GM12864 (cell line): Measurements from ENCODE around the gene ITGB7.
"Not testable (repeated sequence)": the region's sequence is repeated elsewhere in the genome, so short reads cannot be mapped to it uniquely, and the experiment has no call there.

ENCODE experiments used
- DNase-seq: peaks from one replicate; pipeline ENCODE4 v3.0.0-alpha.2; 2011; ENCODE audit warnings: low read depth
- H3K4me3 ChIP-seq: 2 replicates; pipeline ENCODE4 v1.5.1; 2011; ENCODE audit warnings: mild to moderate bottlenecking, low read depth, low read length, control low read depth
- CTCF ChIP-seq: IDR thresholded peaks from 2 replicates; pipeline ENCODE4 v1.5.1; 2011; ENCODE audit warnings: low read depth, mild to moderate bottlenecking, moderate library complexity, low read length, control low read depth, inconsistent platforms; ENCODE audit errors: missing control alignments

ITGB7 gene

GRCh38 chr12:53179687-53180219 is 27.3 kb downstream of the ITGB7 start:
- peak overlapping the region; percentile 96 for H3K4me3 ChIP-seq
- DNase-seq = no peak
- no peak for TF ChIP-seq CTCF

DNA sequence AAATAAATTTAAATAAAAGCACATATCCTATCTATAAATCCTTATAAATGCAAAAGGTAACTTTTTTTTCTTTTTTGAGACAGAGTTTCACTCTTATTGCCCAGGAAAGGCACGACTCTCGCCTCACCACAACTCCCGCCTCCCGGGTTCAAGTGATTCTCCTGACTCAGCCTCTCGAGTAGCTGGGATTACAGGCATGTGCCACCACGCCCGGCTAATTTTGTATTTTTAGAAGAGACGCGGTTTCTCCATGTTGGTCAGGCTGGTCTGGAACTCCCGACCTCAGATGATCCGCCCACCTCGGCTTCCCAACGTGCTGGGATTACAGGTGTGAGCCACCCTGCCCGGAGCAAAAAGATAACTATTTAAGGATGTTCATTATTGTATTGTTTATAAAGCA is 28.2 kb downstream of the ITGB7 start:
- H3K4me3 ChIP-seq, DNase-seq: not testable (repeated sequence)

DNA sequence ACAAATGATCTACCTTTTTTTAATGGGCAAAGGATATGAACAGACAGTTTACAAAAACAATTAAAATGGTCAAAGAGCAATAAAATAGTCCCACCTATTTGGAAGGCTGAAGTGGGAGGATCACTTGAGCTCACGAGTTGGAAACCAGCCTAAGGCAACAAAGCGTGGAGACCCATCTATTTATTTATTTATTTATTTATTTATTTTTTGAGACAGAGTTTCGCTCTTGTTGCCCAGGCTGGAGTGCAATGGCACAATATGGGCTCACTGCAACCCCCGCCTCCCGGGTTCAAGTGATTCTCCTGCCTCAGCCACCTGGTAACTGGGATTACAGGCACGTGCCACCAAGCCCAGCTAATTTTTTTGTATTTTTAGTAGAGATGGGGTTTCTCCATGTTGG is 29.6 kb downstream of the ITGB7 start:
- not testable (repeated sequence) for H3K4me3 ChIP-seq, DNase-seq

- no peak for TF ChIP-seq CTCF
- no peak for DNase-seq
- no peak overlapping the region for H3K4me3 ChIP-seq
Observed at GRCh38 chr12:53176750-53177149, 30.3 kb downstream of the ITGB7 start.

DNA sequence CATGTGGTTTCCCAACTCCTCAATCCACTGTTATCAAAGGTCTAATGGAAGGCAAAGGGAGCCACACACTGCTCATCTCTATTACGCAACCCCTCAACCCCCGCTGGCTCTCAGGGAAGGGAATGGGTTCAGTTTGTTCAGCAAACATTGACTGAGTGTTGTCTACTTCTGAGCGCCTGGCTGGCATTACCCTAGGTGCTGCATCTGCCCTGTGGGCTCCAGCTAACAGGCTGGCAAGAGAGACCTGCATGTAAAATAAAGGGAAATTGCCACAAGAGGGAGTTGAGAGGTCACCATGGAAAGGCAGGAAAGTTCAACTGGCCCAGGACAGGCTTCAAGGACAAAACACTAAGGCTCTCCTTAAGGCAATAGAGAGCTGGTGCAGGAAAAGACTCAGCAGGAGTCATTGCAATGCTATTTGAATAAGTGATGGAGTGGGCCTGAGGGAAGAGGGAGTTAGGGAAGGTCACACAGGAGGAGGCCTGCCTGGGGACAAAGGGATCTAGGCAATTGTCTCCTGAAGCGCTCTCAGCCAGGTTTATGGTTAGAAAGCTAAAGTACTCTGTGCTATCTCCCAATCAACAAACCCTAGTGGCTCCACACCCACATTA is 32.1 kb downstream of the ITGB7 start:
- no peak for TF ChIP-seq CTCF
- H3K4me3 ChIP-seq = no peak overlapping the region
- no peak for DNase-seq

GRCh38 chr12:53173085-53173715 is 33.9 kb downstream of the ITGB7 start:
- no peak for DNase-seq
- no peak for TF ChIP-seq CTCF
- no peak overlapping the region for H3K4me3 ChIP-seq

DNA sequence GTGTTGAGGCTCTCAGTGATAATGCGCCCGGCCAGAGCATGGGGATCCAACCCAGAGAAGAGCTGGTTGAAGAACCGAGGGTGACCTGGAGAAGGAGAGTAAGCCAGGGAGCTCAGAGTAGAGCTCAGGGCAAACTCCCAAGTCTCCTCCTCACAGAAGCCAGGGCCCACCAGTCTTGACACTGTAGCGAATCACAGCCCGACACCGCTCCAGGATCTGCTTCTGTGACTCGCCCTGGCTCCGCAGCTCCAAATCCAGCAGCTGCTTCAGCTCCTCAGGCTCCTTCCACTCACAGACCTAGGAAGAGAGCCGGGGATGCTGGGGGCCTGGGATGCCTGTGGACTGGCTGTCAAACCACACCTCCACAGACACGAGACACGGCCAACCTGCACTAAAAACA is 34.7 kb downstream of the ITGB7 start:
- no peak for DNase-seq
- no peak overlapping the region for H3K4me3 ChIP-seq
- no peak for TF ChIP-seq CTCF

DNA sequence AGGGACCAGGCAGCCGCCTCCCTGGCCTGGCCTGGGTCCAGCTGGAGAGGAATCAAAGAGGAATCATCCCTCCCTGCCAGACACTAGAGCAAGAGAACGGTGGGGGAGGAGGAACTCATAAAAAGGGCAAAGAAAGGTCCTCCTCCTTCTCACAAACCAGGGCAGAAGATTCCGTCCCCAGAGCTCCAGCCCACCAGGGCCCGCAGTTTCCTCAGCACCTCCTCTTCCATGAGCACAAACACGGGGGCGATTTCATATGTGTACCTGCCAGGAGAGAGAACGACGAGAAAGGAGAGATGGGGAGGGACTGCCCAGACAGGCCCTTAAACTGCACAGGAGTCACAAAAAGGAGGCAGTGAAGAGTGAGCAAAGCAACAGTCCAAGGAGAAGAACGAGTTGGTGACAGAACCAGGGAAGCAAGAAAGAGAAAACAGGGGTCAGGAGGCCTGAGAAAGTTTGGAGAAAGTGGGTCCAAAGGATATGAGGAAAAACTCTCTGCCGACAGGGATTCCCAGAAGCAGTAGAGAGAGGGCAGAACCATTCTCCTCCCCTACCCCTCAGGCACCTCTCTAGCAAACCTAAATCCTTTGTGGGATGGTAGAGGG is 35.2 kb downstream of the ITGB7 start:
- TF ChIP-seq CTCF = no peak
- no peak for DNase-seq
- no peak overlapping the region for H3K4me3 ChIP-seq
